Measurements from ENCODE around the gene PLCB1. TPM values are rescaled to one million over a fixed set of nuclear protein-coding genes. Genes with fewer than 3 reads are reported as not detected.
"Not testable (repeated sequence)": the region's sequence is repeated elsewhere in the genome, so short reads cannot be mapped to it uniquely, and the experiment has no call there.

The PLCB1 gene
- polyA plus RNA-seq, 6 donors from 2014 or later = 0.27 to 0.79 (median 0.54) TPM; not detected in 2

GRCh38 chr20:8366303-8366923 is 234.3 kb downstream of the PLCB1 start:
- ATAC-seq (ENCODE audit: low read depth in 2 of 2) = no peak
- H3K4me3 Mint-ChIP-seq = no peak overlapping the region
- no peak for DNase-seq
- peaks cover 0 to 9% (median 5%) of the 10 kb centered on the region in 3 donors for H3K27me3 Mint-ChIP-seq
- no peaks in the 10 kb centered on the region for H3K9me3 Mint-ChIP-seq
- no peak overlapping the region for H3K27ac Mint-ChIP-seq
- H3K4me1 Mint-ChIP-seq = peaks cover 0 to 7% (median 6%) of the 10 kb centered on the region in 3 donors
- no peaks in the 10 kb centered on the region for H3K36me3 Mint-ChIP-seq

- Mint-ChIP-seq H3K4me1 (peaks cover 0 to 7% (median 6%) of the 10 kb centered on the region in 3 donors), H3K36me3 (no peaks in the 10 kb centered on the region), H3K4me3 (no peak overlapping the region), H3K27ac (no peak overlapping the region), H3K9me3 (no peaks in the 10 kb centered on the region), H3K27me3 (peaks cover 0 to 9% (median 5%) of the 10 kb centered on the region in 3 donors)
- DNase-seq (no peak), ATAC-seq (ENCODE audit: low read depth in 2 of 2) (no peak)
Observed at GRCh38 chr20:8367689-8368088, 235.6 kb downstream of the PLCB1 start.

- Mint-ChIP-seq H3K27me3 (peaks cover 0 to 9% (median 5%) of the 10 kb centered on the region in 3 donors), H3K9me3 (no peaks in the 10 kb centered on the region), H3K36me3 (no peaks in the 10 kb centered on the region), H3K4me1 (peaks cover 0 to 7% (median 6%) of the 10 kb centered on the region in 3 donors), H3K4me3 (no peak overlapping the region), H3K27ac (no peak overlapping the region)
- DNase-seq (no peak), ATAC-seq (ENCODE audit: low read depth in 2 of 2) (no peak)
Observed at GRCh38 chr20:8368670-8369069, 236.6 kb downstream of the PLCB1 start.

- Mint-ChIP-seq H3K36me3 (no peaks in the 10 kb centered on the region), H3K4me1 (peaks cover 0 to 7% (median 6%) of the 10 kb centered on the region in 3 donors), H3K27ac (no peak overlapping the region), H3K9me3 (no peaks in the 10 kb centered on the region), H3K4me3 (no peak overlapping the region), H3K27me3 (peaks cover 0 to 9% (median 5%) of the 10 kb centered on the region in 3 donors)
- DNase-seq (no peak), ATAC-seq (ENCODE audit: low read depth in 2 of 2) (no peak)
Observed at GRCh38 chr20:8369311-8369710, 237.2 kb downstream of the PLCB1 start.

- ATAC-seq (ENCODE audit: low read depth in 2 of 2) (no peak), DNase-seq (no peak)
- H3K4me1 Mint-ChIP-seq = peaks cover 0 to 7% (median 6%) of the 10 kb centered on the region in 3 donors
- no peak overlapping the region for H3K27ac Mint-ChIP-seq
- no peaks in the 10 kb centered on the region for H3K36me3 Mint-ChIP-seq
- H3K4me3 Mint-ChIP-seq = no peak overlapping the region
- H3K9me3 Mint-ChIP-seq = no peaks in the 10 kb centered on the region
- H3K27me3 Mint-ChIP-seq = peaks cover 0 to 9% (median 5%) of the 10 kb centered on the region in 3 donors
Observed at GRCh38 chr20:8370774-8371173, 238.7 kb downstream of the PLCB1 start.

- no peaks in the 10 kb centered on the region for H3K9me3 Mint-ChIP-seq
- H3K36me3 Mint-ChIP-seq = no peaks in the 10 kb centered on the region
- ATAC-seq (ENCODE audit: low read depth in 2 of 2) = no peak
- DNase-seq = no peak
- H3K4me3 Mint-ChIP-seq = no peak overlapping the region
- H3K27ac Mint-ChIP-seq = no peak overlapping the region
- peaks cover 0 to 9% (median 2%) of the 10 kb centered on the region in 3 donors for H3K27me3 Mint-ChIP-seq
- peaks cover 0 to 7% (median 6%) of the 10 kb centered on the region in 3 donors for H3K4me1 Mint-ChIP-seq
Observed at GRCh38 chr20:8372824-8373380, 240.8 kb downstream of the PLCB1 start.

GRCh38 chr20:8373579-8373978 is 241.5 kb downstream of the PLCB1 start:
- Mint-ChIP-seq H3K4me1 (peaks cover 0 to 7% (median 6%) of the 10 kb centered on the region in 3 donors), H3K27ac (no peak overlapping the region), H3K9me3 (no peaks in the 10 kb centered on the region), H3K27me3 (peaks cover 0 to 9% (median 0%) of the 10 kb centered on the region in 3 donors), H3K36me3 (no peaks in the 10 kb centered on the region), H3K4me3 (no peak overlapping the region)
- ATAC-seq (ENCODE audit: low read depth in 2 of 2) (no peak), DNase-seq (no peak)

- no peak overlapping the region for H3K4me3 Mint-ChIP-seq
- no peaks in the 10 kb centered on the region for H3K36me3 Mint-ChIP-seq
- DNase-seq (no peak), ATAC-seq (ENCODE audit: low read depth in 2 of 2) (no peak)
- no peaks in the 10 kb centered on the region for H3K4me1 Mint-ChIP-seq
- H3K27ac Mint-ChIP-seq = no peak overlapping the region
- H3K27me3 Mint-ChIP-seq = peaks cover 0 to under 1% (median 0%) of the 10 kb centered on the region in 3 donors
- H3K9me3 Mint-ChIP-seq = peaks cover 0 to 5% (median 0%) of the 10 kb centered on the region in 7 donors
Observed at GRCh38 chr20:8375898-8376297, 243.8 kb downstream of the PLCB1 start.

- H3K4me1 Mint-ChIP-seq = no peaks in the 10 kb centered on the region
- peak overlapping the region in 2 of 6 donors; percentile 14 to 23 for H3K27ac Mint-ChIP-seq
- ATAC-seq (ENCODE audit: low read depth in 2 of 2) (no peak), DNase-seq (no peak)
- peaks cover 0 to 5% (median 0%) of the 10 kb centered on the region in 7 donors for H3K9me3 Mint-ChIP-seq
- H3K36me3 Mint-ChIP-seq = no peaks in the 10 kb centered on the region
- H3K4me3 Mint-ChIP-seq = no peak overlapping the region
- no peaks in the 10 kb centered on the region for H3K27me3 Mint-ChIP-seq
Observed at GRCh38 chr20:8376940-8377339, 244.9 kb downstream of the PLCB1 start.

GRCh38 chr20:8379125-8379524 is 247.1 kb downstream of the PLCB1 start:
- H3K27ac Mint-ChIP-seq; H3K4me3 Mint-ChIP-seq; H3K9me3 Mint-ChIP-seq; H3K27me3 Mint-ChIP-seq; ATAC-seq (ENCODE audit: low read depth in 2 of 2); H3K4me1 Mint-ChIP-seq; H3K36me3 Mint-ChIP-seq; DNase-seq: not testable (repeated sequence)

- Mint-ChIP-seq H3K4me1 (no peaks in the 10 kb centered on the region), H3K36me3 (no peaks in the 10 kb centered on the region), H3K9me3 (peaks cover 0 to 3% (median 0%) of the 10 kb centered on the region in 7 donors), H3K4me3 (no peak overlapping the region), H3K27me3 (peaks cover 0 to 6% (median 6%) of the 10 kb centered on the region in 3 donors), H3K27ac (no peak overlapping the region)
- ATAC-seq (ENCODE audit: low read depth in 2 of 2) = no peak
- DNase-seq = no peak
Observed at GRCh38 chr20:8385247-8385646, 253.2 kb downstream of the PLCB1 start.

GRCh38 chr20:8386991-8387390 is 254.9 kb downstream of the PLCB1 start:
- DNase-seq (no peak), ATAC-seq (ENCODE audit: low read depth in 2 of 2) (no peak)
- peak overlapping the region in 1 of 6 donors; percentile 11 for H3K27ac Mint-ChIP-seq
- no peaks in the 10 kb centered on the region for H3K4me1 Mint-ChIP-seq
- H3K9me3 Mint-ChIP-seq = peaks cover 0 to 3% (median 0%) of the 10 kb centered on the region in 7 donors
- no peak overlapping the region for H3K4me3 Mint-ChIP-seq
- H3K36me3 Mint-ChIP-seq = no peaks in the 10 kb centered on the region
- H3K27me3 Mint-ChIP-seq = peaks cover 0 to 6% (median 6%) of the 10 kb centered on the region in 3 donors

GRCh38 chr20:8388141-8388540 is 256.1 kb downstream of the PLCB1 start:
- peak overlapping the region in 1 of 6 donors; percentile 66 for H3K27ac Mint-ChIP-seq
- no peak for ATAC-seq (ENCODE audit: low read depth in 2 of 2)
- DNase-seq = no peak
- H3K9me3 Mint-ChIP-seq = no peaks in the 10 kb centered on the region
- no peaks in the 10 kb centered on the region for H3K4me1 Mint-ChIP-seq
- H3K4me3 Mint-ChIP-seq = no peak overlapping the region
- H3K27me3 Mint-ChIP-seq = peaks cover 0 to 6% (median 6%) of the 10 kb centered on the region in 3 donors
- no peaks in the 10 kb centered on the region for H3K36me3 Mint-ChIP-seq

GRCh38 chr20:8388707-8389106 is 256.6 kb downstream of the PLCB1 start:
- Mint-ChIP-seq H3K4me1 (no peaks in the 10 kb centered on the region), H3K36me3 (no peaks in the 10 kb centered on the region), H3K9me3 (no peaks in the 10 kb centered on the region), H3K27me3 (peaks cover 0 to 6% (median 6%) of the 10 kb centered on the region in 3 donors), H3K27ac (no peak overlapping the region), H3K4me3 (no peak overlapping the region)
- DNase-seq = no peak
- no peak for ATAC-seq (ENCODE audit: low read depth in 2 of 2)
